DMS 273 treated with DMSO at 0.1 percent for 48 hours (cell line): ENCODE data around the gene ATF7.
A peak's percentile ranks its signal among the peaks of the same experiment; 100 is the strongest.
"Not testable (repeated sequence)": the region's sequence is repeated elsewhere in the genome, so short reads cannot be mapped to it uniquely, and the experiment has no call there.

ENCODE experiments used
- DNase-seq: peaks from one replicate; lab custom pipeline; 2025; lab: John Stamatoyannopoulos, UW

Gene ATF7

GRCh38 chr12:53564941-53565340, 61.2 kb downstream of the ATF7 start:
- no peak for DNase-seq

- DNase-seq, result no peak
Measured at GRCh38 chr12:53564278-53564677, 61.9 kb downstream of the ATF7 start.

- no peak for DNase-seq
Measured at GRCh38 chr12:53563452-53564028, 62.6 kb downstream of the ATF7 start.

GRCh38 chr12:53561590-53561953, 64.6 kb downstream of the ATF7 start:
- no peak for DNase-seq

- DNase-seq, result no peak
Measured at GRCh38 chr12:53560912-53561589, 65.1 kb downstream of the ATF7 start.

- no peak for DNase-seq
Measured at GRCh38 chr12:53560351-53560750, 65.8 kb downstream of the ATF7 start.

- DNase-seq, result no peak
Measured at GRCh38 chr12:53558631-53559030, 67.6 kb downstream of the ATF7 start.

- DNase-seq, result peak; percentile 14
Measured at GRCh38 chr12:53552361-53553327, 73.5 kb downstream of the ATF7 start.

GRCh38 chr12:53551889-53552291, 74.3 kb downstream of the ATF7 start:
- no peak for DNase-seq

- DNase-seq, result no peak
Measured at GRCh38 chr12:53550595-53550994, 75.6 kb downstream of the ATF7 start.

GRCh38 chr12:53550131-53550530, 76.1 kb downstream of the ATF7 start:
- DNase-seq, result not testable (repeated sequence)

GRCh38 chr12:53548354-53548753, 77.8 kb downstream of the ATF7 start:
- DNase-seq, result not testable (repeated sequence)

GRCh38 chr12:53543539-53543938, 82.6 kb downstream of the ATF7 start:
- DNase-seq, result no peak

- no peak for DNase-seq
Measured at GRCh38 chr12:53539526-53539925, 86.7 kb downstream of the ATF7 start.

GRCh38 chr12:53538209-53538689, 87.9 kb downstream of the ATF7 start:
- DNase-seq, result no peak

GRCh38 chr12:53536962-53537361, 89.2 kb downstream of the ATF7 start:
- DNase-seq, result no peak

GRCh38 chr12:53533471-53533870, 92.7 kb downstream of the ATF7 start:
- DNase-seq, result no peak

GRCh38 chr12:53532524-53533445, 93.4 kb downstream of the ATF7 start:
- peak; percentile 68 for DNase-seq

- DNase-seq, result peak; percentile 77
Measured at GRCh38 chr12:53532021-53532420, 94.2 kb downstream of the ATF7 start.

GRCh38 chr12:53530920-53531319, 95.3 kb downstream of the ATF7 start:
- DNase-seq, result no peak

- DNase-seq, result peak; percentile 40
Measured at GRCh38 chr12:53530061-53530460, 96.1 kb downstream of the ATF7 start.

GRCh38 chr12:53524476-53524875, 101.7 kb downstream of the ATF7 start:
- DNase-seq, result no peak
